ENCODE data around the gene RTL1.

RTL1 gene

GRCh38 chr14:100881211-100882025 lies 22.1 kb downstream of the RTL1 start:
- no peak for DNase-seq

- no peak for DNase-seq
Observed at GRCh38 chr14:100880271-100881101, 23.0 kb downstream of the RTL1 start.

GRCh38 chr14:100879782-100880181 lies 23.7 kb downstream of the RTL1 start:
- no peak for DNase-seq

- DNase-seq = no peak
Observed at GRCh38 chr14:100879194-100879593, 24.3 kb downstream of the RTL1 start.

- DNase-seq = no peak
Observed at GRCh38 chr14:100878271-100879146, 25.0 kb downstream of the RTL1 start.

GRCh38 chr14:100875861-100876590 lies 27.5 kb downstream of the RTL1 start:
- no peak for DNase-seq

GRCh38 chr14:100875126-100875525 lies 28.4 kb downstream of the RTL1 start:
- no peak for DNase-seq

- no peak for DNase-seq
Observed at GRCh38 chr14:100874411-100875091, 29.0 kb downstream of the RTL1 start.

GRCh38 chr14:100874051-100874410 lies 29.5 kb downstream of the RTL1 start:
- DNase-seq = no peak

GRCh38 chr14:100873096-100873482 lies 30.4 kb downstream of the RTL1 start:
- no peak for DNase-seq

GRCh38 chr14:100872259-100873095 lies 31.0 kb downstream of the RTL1 start:
- DNase-seq = no peak

GRCh38 chr14:100871234-100872186 lies 32.0 kb downstream of the RTL1 start:
- DNase-seq = no peak

GRCh38 chr14:100868621-100869370 lies 34.7 kb downstream of the RTL1 start:
- no peak for DNase-seq

- no peak for DNase-seq
Observed at GRCh38 chr14:100867631-100868315, 35.7 kb downstream of the RTL1 start.

GRCh38 chr14:100866666-100867630 lies 36.6 kb downstream of the RTL1 start:
- DNase-seq = no peak

GRCh38 chr14:100865682-100866591 lies 37.6 kb downstream of the RTL1 start:
- no peak for DNase-seq

Data from activated CD8-positive, alpha-beta memory T cell treated with anti-CD3 and anti-CD28 coated beads, Interleukin-2, amount 50 U/mL, for 48 hours (primary cell).